Glomerular endothelial cell (primary cell): ENCODE measurements around the gene CSAG1. TPM values are rescaled to one million over a fixed set of nuclear protein-coding genes. Genes with fewer than 3 reads are reported as not detected.
"Not testable (repeated sequence)": the region's sequence is repeated elsewhere in the genome, so short reads cannot be mapped to it uniquely, and the experiment has no call there.

Experiments
- DNase-seq: peaks from one replicate; pipeline ENCODE4 v3.0.0-alpha.2; 2011; ENCODE audit warnings: low read depth, low spot score; ENCODE audit errors: extremely low read depth
- total RNA-seq: library from RNA; depleted of rRNA; stranded (reverse); fragments of >200 nt; gene quantifications from 2 replicates; pipeline ENCODE4 v1.2.3, GENCODE V29; 2015

Gene CSAG1
- total RNA-seq, 1 donor from 2014 or later, result not detected

GRCh38 chrX:152706500-152706899 is 27.0 kb downstream of the CSAG1 start:
- not testable (repeated sequence) for DNase-seq

GRCh38 chrX:152700390-152700789 is 33.1 kb downstream of the CSAG1 start:
- not testable (repeated sequence) for DNase-seq

GRCh38 chrX:152697952-152698931 is 35.3 kb downstream of the CSAG1 start, which contains the start of gene MAGEA3:
Gene MAGEA3, plus strand, starts transcription at chrX:152698794. Its CDS starts 2,039 bp downstream, at chrX:152700833.
- not testable (repeated sequence) for DNase-seq

- DNase-seq, result not testable (repeated sequence)
These were observed 52.5 kb downstream of the CSAG1 start for GRCh38 chrX:152681012-152681411.

Other genes with a start within 250 kb of the CSAG1 start
- gene GABRQ, start 95.8 kb downstream of the CSAG1 start, total RNA-seq, result under 0.01 TPM in 1 of 2 replicates, not detected in the other
- gene MAGEA3, start 34.9 kb downstream of the CSAG1 start, total RNA-seq, result not detected in 2 replicates
- gene CSAG2, start 24.4 kb downstream of the CSAG1 start, total RNA-seq, result not detected in 2 replicates
- gene MAGEA2B, start 19.1 kb downstream of the CSAG1 start, total RNA-seq, result not detected in 2 replicates
- not detected in 2 replicates for gene MAGEA12, start within 50 bp of the CSAG1 start, total RNA-seq
- gene MAGEA2, start 20.1 kb upstream of the CSAG1 start, total RNA-seq, result not detected in 2 replicates
- not detected in 2 replicates for gene CSAG3, start 25.5 kb upstream of the CSAG1 start, total RNA-seq
- gene MAGEA6, start 36.0 kb upstream of the CSAG1 start, total RNA-seq, result not detected in 2 replicates
- gene CETN2, start 97.0 kb upstream of the CSAG1 start, total RNA-seq, result 24.7 and 40.7 TPM in 2 replicates
- 21.5 and 23.4 TPM in 2 replicates for gene NSDHL, start 97.3 kb upstream of the CSAG1 start, total RNA-seq
- gene ZNF185, start 164.3 kb upstream of the CSAG1 start, total RNA-seq, result 9.4 and 20.9 TPM in 2 replicates